A549 (cell line): ENCODE measurements around the gene YPEL1. TPM values are rescaled to one million over a fixed set of nuclear protein-coding genes. Genes with fewer than 3 reads are reported as not detected.

Experiments used
- ATAC-seq, 2 experiments: fragments of 200-7000 bp in 1 of 2; fragments of >200 bp in 1 of 2; cut with Nextera tagmentation in 1 of 2; cut with Tn5 transposase in 1 of 2; 3 replicates each; pipeline versions ENCODE4 v1.8.0 to v1.9.1; 2018 to 2020; ENCODE audit warnings: mild to moderate bottlenecking in 1 of 2, moderate library complexity in 1 of 2
- CTCF ChIA-PET: fragments of 300-600 bp; sonication (Branson Sonifier 250); formaldehyde crosslinking; extraction: SDS; loops from one replicate; lab custom pipeline; 2021; ENCODE audit warnings: antibody characterized with exemption, inconsistent platforms; lab: Yijun Ruan, JAX
- POLR2A ChIA-PET: fragments of 350-600 bp; formaldehyde crosslinking; extraction: SDS; loops from one replicate; lab custom pipeline; 2021; ENCODE audit warnings: antibody characterized with exemption, inconsistent platforms; lab: Yijun Ruan, JAX
- DNase-seq, 2 experiments: peaks; one replicate each; pipeline versions ENCODE4 v3.0.0 to v3.0.0-alpha.2; 2011 to 2016; ENCODE audit warnings: low read depth in 1 of 2, low spot score in 1 of 2
- FAIRE-seq: peaks from 2 replicates; lab custom pipeline; 2011; peaks lifted over from hg19 to GRCh38; lab: Jason Lieb, UNC
- H3K27ac ChIP-seq, 2 experiments: fragments of >200 bp; sonication (Bioruptor Twin); formaldehyde crosslinking; 3 replicates each; pipeline ENCODE4 v1.5.1; 2016 to 2017
- H3K4me1 ChIP-seq: fragments of >200 bp; sonication (Bioruptor Twin); formaldehyde crosslinking; 3 replicates; pipeline ENCODE4 v1.6.1; 2016
- H3K4me2 ChIP-seq: fragments of >200 bp; sonication (Bioruptor Twin); formaldehyde crosslinking; 3 replicates; pipeline ENCODE4 v1.6.1; 2016
- H3K4me3 ChIP-seq: fragments of >200 bp; sonication (Bioruptor Twin); formaldehyde crosslinking; 3 replicates; pipeline ENCODE4 v1.5.1; 2016
- H3K9me3 ChIP-seq: fragments of >200 bp; sonication (Bioruptor Twin); formaldehyde crosslinking; 3 replicates; pipeline ENCODE4 v1.6.1; 2016
- CBX8 ChIP-seq: fragments of 200-600 bp; sonication (generic); IDR thresholded peaks from 2 replicates; pipeline ENCODE4 v1.6.1; 2016
- CEBPB ChIP-seq, 2 experiments: fragments of >200 bp in 1 of 2; sonication (Bioruptor Twin) in 1 of 2; formaldehyde crosslinking in 1 of 2; IDR thresholded peaks; 2 replicates each; pipeline ENCODE4 v1.6.1; 2012 to 2016
- CHD4 ChIP-seq: fragments of 200-600 bp; sonication (generic); IDR thresholded peaks from 2 replicates; pipeline ENCODE4 v1.6.1; 2016; ENCODE audit warnings: antibody characterized with exemption, mild to moderate bottlenecking, borderline replicate concordance
- E2F6 ChIP-seq: IDR thresholded peaks from 2 replicates; pipeline ENCODE4 v1.6.1; 2012; ENCODE audit warnings: low read depth, borderline replicate concordance
- EHMT2 ChIP-seq: fragments of 200-600 bp; sonication (generic); IDR thresholded peaks from 2 replicates; pipeline ENCODE4 v1.6.1; 2016; ENCODE audit warnings: antibody characterized with exemption, low read depth, mild to moderate bottlenecking, moderate library complexity
- EP300 ChIP-seq, 2 experiments: fragments of >200 bp; sonication (Bioruptor Twin); formaldehyde crosslinking; IDR thresholded peaks; 2 replicates in 1 of 2; 3 replicates in 1 of 2; pipeline ENCODE4 v1.6.1; 2016 to 2017
- ESRRA ChIP-seq: fragments of 150-350 bp; IDR thresholded peaks from 2 replicates; pipeline ENCODE4 v1.6.1; 2014; ENCODE audit warnings: mild to moderate bottlenecking, low read length, borderline replicate concordance
- FOSB ChIP-seq: fragments of 250-450 bp; sonication (Bioruptor Pico); IDR thresholded peaks from 2 replicates; pipeline ENCODE4 v1.5.0; 2020; ENCODE audit warnings: mild to moderate bottlenecking, moderate library complexity
- HOXA7 ChIP-seq: fragments of 250-450 bp; sonication (Bioruptor Pico); IDR thresholded peaks from 2 replicates; pipeline ENCODE4 v1.5.0; 2020; ENCODE audit warnings: mild to moderate bottlenecking, moderate library complexity
- HOXB13 ChIP-seq: fragments of 250-450 bp; sonication (Bioruptor Pico); IDR thresholded peaks from 2 replicates; pipeline ENCODE4 v1.5.0; 2020; ENCODE audit warnings: low read depth, mild to moderate bottlenecking, moderate library complexity
- HOXB5 ChIP-seq: fragments of 250-450 bp; sonication (Bioruptor Pico); IDR thresholded peaks from 2 replicates; pipeline ENCODE4 v1.5.0; 2020; ENCODE audit warnings: mild to moderate bottlenecking, moderate library complexity
- JUN ChIP-seq, 2 experiments: fragments of >200 bp; sonication (Bioruptor Twin); formaldehyde crosslinking; IDR thresholded peaks; 2 replicates in 1 of 2; 3 replicates in 1 of 2; pipeline ENCODE4 v1.6.1; 2016 to 2017
- MAFK ChIP-seq: fragments of 450-650 bp; IDR thresholded peaks from 2 replicates; pipeline ENCODE4 v1.6.1; 2014; ENCODE audit not compliant: partially characterized antibody
- POLR2AphosphoS2 ChIP-seq: conservative IDR thresholded peaks from 2 replicates; pipeline ENCODE4 v1.6.1; 2012; ENCODE audit warnings: low read length, improper control_type of control experiment, inconsistent platforms
- RAD21 ChIP-seq, 2 experiments: fragments of >200 bp in 1 of 2; sonication (Bioruptor Twin) in 1 of 2; formaldehyde crosslinking in 1 of 2; IDR thresholded peaks in 1 of 2; conservative IDR thresholded peaks in 1 of 2; 2 replicates in 1 of 2; 3 replicates in 1 of 2; pipeline ENCODE4 v1.6.1; 2012 to 2018; ENCODE audit warnings: inconsistent platforms in 1 of 2
- RARB ChIP-seq: fragments of 250-450 bp; sonication (Bioruptor Pico); IDR thresholded peaks from 2 replicates; pipeline ENCODE4 v1.8.0; 2021; ENCODE audit warnings: mild to moderate bottlenecking, moderate library complexity
- RFX5 ChIP-seq: fragments of 450-650 bp; IDR thresholded peaks from 2 replicates; pipeline ENCODE4 v1.7.1; 2014; ENCODE audit warnings: antibody characterized with exemption, mild to moderate bottlenecking, moderate library complexity
- RNF2 ChIP-seq: fragments of 200-600 bp; sonication (generic); IDR thresholded peaks from 2 replicates; pipeline ENCODE4 v1.6.1; 2016; ENCODE audit warnings: low read depth, mild to moderate bottlenecking, antibody characterized with exemption, moderate library complexity, borderline replicate concordance
- TFCP2L1 ChIP-seq: fragments of 250-450 bp; sonication (Bioruptor Pico); IDR thresholded peaks from 2 replicates; pipeline ENCODE4 v1.5.0; 2021; ENCODE audit warnings: mild to moderate bottlenecking
- ZFP36 ChIP-seq: fragments of 450-650 bp; IDR thresholded peaks from 2 replicates; pipeline ENCODE4 v1.6.1; 2014; ENCODE audit warnings: borderline replicate concordance; ENCODE audit not compliant: partially characterized antibody
- WGBS: methylation state at CpG from one replicate; pipeline ENCODE4 v1.1.6; 2017; ENCODE audit errors: missing lambda C conversion rate; 5-methylcytosine and 5-hydroxymethylcytosine counted together
- polyA plus RNA-seq, 4 experiments: library from polyadenylated mRNA; depleted of rRNA in 3 of 4; stranded (reverse); fragments of >200 nt; fragmentation: RNase III in 1 of 4; extraction: RNeasy Plus Mini Kit Qiagen cat#74134 plus additional on column Dnase treatment in 1 of 4; gene quantifications; 2 replicates in 3 of 4; 3 replicates in 1 of 4; pipeline ENCODE4 v1.2.3, GENCODE V29; 2011 to 2017
- TF ChIP-seq, protein P1 (sequence below): fragments of 250-450 bp; sonication (Bioruptor Pico); IDR thresholded peaks from 2 replicates; pipeline ENCODE4 v1.5.0; 2021; ENCODE audit warnings: mild to moderate bottlenecking, moderate library complexity, borderline replicate concordance
- TF ChIP-seq, protein P2 (sequence below): fragments of >200 bp; sonication (Bioruptor Twin); formaldehyde crosslinking; IDR thresholded peaks from 3 replicates; pipeline ENCODE4 v1.5.1; 2016

YPEL1 gene
- polyA plus RNA-seq, 2 of the 4 experiments (the other 2 are of a cell fraction) = 0.22 to 0.59 TPM

DNA sequence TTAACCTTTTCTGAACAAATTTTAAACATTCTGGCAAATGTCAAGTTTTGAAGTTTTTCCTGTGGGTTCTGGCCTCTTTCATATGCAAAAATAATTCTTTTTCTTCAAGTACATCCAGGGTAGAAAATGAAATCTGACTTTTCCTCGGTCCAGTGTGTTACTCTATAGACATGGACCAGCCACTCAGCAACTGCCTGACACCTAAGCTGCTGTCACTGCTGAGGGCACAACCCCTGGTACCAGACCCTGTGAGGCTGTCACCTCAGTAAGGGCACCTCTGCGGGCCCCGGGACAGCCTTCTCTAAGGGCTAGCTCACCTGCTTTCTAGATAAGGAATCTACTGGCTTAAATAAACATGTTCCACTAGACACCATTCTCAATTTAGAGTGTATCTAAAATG, 36.0 kb downstream of the YPEL1 start:
- FAIRE-seq = no peak
- 73% methylated on average over 2 of the region's 3 CpGs for WGBS

GRCh38 chr22:21698430-21699329, 36.9 kb downstream of the YPEL1 start:
- H3K27ac ChIP-seq = no peak overlapping the region
- TF ChIP-seq TFCP2L1 (CRISPR knock-in tag) = no peak
- TF ChIP-seq, protein P1, sequence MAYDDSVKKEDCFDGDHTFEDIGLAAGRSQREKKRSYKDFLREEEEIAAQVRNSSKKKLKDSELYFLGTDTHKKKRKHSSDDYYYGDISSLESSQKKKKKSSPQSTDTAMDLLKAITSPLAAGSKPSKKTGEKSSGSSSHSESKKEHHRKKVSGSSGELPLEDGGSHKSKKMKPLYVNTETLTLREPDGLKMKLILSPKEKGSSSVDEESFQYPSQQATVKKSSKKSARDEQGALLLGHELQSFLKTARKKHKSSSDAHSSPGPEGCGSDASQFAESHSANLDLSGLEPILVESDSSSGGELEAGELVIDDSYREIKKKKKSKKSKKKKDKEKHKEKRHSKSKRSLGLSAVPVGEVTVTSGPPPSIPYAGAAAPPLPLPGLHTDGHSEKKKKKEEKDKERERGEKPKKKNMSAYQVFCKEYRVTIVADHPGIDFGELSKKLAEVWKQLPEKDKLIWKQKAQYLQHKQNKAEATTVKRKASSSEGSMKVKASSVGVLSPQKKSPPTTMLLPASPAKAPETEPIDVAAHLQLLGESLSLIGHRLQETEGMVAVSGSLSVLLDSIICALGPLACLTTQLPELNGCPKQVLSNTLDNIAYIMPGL (CRISPR knock-in tag) = no peak
- ATAC-seq = no peak
- WGBS = 88% methylated on average over 13 of the region's 22 CpGs
- H3K4me3 ChIP-seq = no peak overlapping the region
- H3K4me2 ChIP-seq = no peak overlapping the region
- DNase-seq = no peak
- no peaks in the 10 kb centered on the region for H3K4me1 ChIP-seq
- H3K9me3 ChIP-seq = no peaks in the 10 kb centered on the region
- ChIA-PET CTCF (interaction anchor here (1.3 kb wide), 1 partner anchor 9 kb away, joined by 4 read pairs; no protein-coding TSS in a partner anchor), POLR2A (no interaction called here)
- no peak for FAIRE-seq

More for the DNA sequence above, 36.0 kb downstream of the YPEL1 start:
- H3K9me3 ChIP-seq = no peaks in the 10 kb centered on the region
- TF ChIP-seq HOXB5 (CRISPR knock-in tag) = no peak
- TF ChIP-seq CEBPB (IDR thresholded peaks at IDR 0.05) = no peak
- TF ChIP-seq HOXA7 (CRISPR knock-in tag) = no peak
- no peak for TF ChIP-seq POLR2AphosphoS2
- TF ChIP-seq EP300 (IDR thresholded peaks at IDR 0.05) = no peak
- TF ChIP-seq JUN (IDR thresholded peaks at IDR 0.05) = no peak
- TF ChIP-seq FOSB (CRISPR knock-in tag) = no peak
- no peak for TF ChIP-seq E2F6
- TF ChIP-seq RAD21 (conservative IDR thresholded peaks at IDR 0.05 in 1 of 2, IDR thresholded peaks at IDR 0.05 in 1 of 2) = no peak
- no peak for TF ChIP-seq ZFP36
- TF ChIP-seq EHMT2 = no peak
- TF ChIP-seq MAFK = no peak
- TF ChIP-seq ESRRA = no peak
- TF ChIP-seq RNF2 = no peak
- no peak for TF ChIP-seq RARB (CRISPR knock-in tag)
- TF ChIP-seq, protein P2, sequence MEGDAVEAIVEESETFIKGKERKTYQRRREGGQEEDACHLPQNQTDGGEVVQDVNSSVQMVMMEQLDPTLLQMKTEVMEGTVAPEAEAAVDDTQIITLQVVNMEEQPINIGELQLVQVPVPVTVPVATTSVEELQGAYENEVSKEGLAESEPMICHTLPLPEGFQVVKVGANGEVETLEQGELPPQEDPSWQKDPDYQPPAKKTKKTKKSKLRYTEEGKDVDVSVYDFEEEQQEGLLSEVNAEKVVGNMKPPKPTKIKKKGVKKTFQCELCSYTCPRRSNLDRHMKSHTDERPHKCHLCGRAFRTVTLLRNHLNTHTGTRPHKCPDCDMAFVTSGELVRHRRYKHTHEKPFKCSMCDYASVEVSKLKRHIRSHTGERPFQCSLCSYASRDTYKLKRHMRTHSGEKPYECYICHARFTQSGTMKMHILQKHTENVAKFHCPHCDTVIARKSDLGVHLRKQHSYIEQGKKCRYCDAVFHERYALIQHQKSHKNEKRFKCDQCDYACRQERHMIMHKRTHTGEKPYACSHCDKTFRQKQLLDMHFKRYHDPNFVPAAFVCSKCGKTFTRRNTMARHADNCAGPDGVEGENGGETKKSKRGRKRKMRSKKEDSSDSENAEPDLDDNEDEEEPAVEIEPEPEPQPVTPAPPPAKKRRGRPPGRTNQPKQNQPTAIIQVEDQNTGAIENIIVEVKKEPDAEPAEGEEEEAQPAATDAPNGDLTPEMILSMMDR = no peak
- no peak for TF ChIP-seq CBX8
- no peak for TF ChIP-seq HOXB13 (CRISPR knock-in tag)
- TF ChIP-seq CHD4 = no peak
- TF ChIP-seq RFX5 = no peak
- TF ChIP-seq, all 56 proteins: peak for 0
- no peaks in the 10 kb centered on the region for H3K4me1 ChIP-seq
- H3K4me2 ChIP-seq = no peak overlapping the region
- no peak overlapping the region for H3K4me3 ChIP-seq
- DNase-seq (no peak), ATAC-seq (no peak)
- CTCF ChIA-PET = interaction anchor here (0.6 kb wide), 1 partner anchor 253 kb away, joined by 4 read pairs; the partner anchor contains the start of gene PPM1F
- no peak overlapping the region for H3K27ac ChIP-seq
- POLR2A ChIA-PET = no interaction called here
